HEK293 (cell line): ENCODE data around the gene ITSN1.

ENCODE experiments used
- CTCF ChIA-PET: fragments of 350-600 bp; formaldehyde crosslinking; extraction: SDS; loops from one replicate; lab custom pipeline; 2021; ENCODE audit warnings: antibody characterized with exemption; lab: Yijun Ruan, JAX
- POLR2A ChIA-PET: fragments of 300-600 bp; formaldehyde crosslinking; extraction: SDS; loops from one replicate; lab custom pipeline; 2020; ENCODE audit warnings: antibody characterized with exemption, inconsistent platforms; lab: Yijun Ruan, JAX
- H3K27ac ChIP-seq: fragments of 200-500 bp; sonication (Bioruptor generic); 2 replicates; pipeline ENCODE4 v1.5.1; 2014; ENCODE audit warnings: low read depth, low read length, control low read depth, inconsistent platforms; ENCODE audit errors: extremely low read depth
- H3K36me3 ChIP-seq, 2 experiments: fragments of 200-500 bp in 1 of 2; sonication (Bioruptor generic) in 1 of 2; 1 replicate in 1 of 2; 2 replicates in 1 of 2; pipeline ENCODE4 v1.5.1; 2014 to 2017; ENCODE audit warnings: inconsistent platforms in 2 of 2, low read length in 2 of 2; ENCODE audit not compliant: control insufficient read depth in 2 of 2, insufficient read depth in 1 of 2
- H3K4me1 ChIP-seq: fragments of 200-500 bp; sonication (Bioruptor generic); 2 replicates; pipeline ENCODE4 v1.5.1; 2014; ENCODE audit warnings: mild to moderate bottlenecking, low read length, inconsistent platforms; ENCODE audit not compliant: control insufficient read depth, insufficient read depth
- H3K4me3 ChIP-seq: 2 replicates; pipeline ENCODE4 v1.5.1; 2011; ENCODE audit warnings: low read depth, mild to moderate bottlenecking, control low read depth, low read length, moderate library complexity
- H3K9me3 ChIP-seq: fragments of 200-500 bp; sonication (Bioruptor generic); 2 replicates; pipeline ENCODE4 v1.5.1; 2014; ENCODE audit warnings: low read depth, low read length, inconsistent platforms; ENCODE audit not compliant: control insufficient read depth, insufficient read depth
- KLF9 ChIP-seq: fragments of 450-650 bp; formaldehyde crosslinking; IDR thresholded peaks from 2 replicates; pipeline ENCODE4 v1.5.1; 2016; ENCODE audit warnings: missing biosample characterization, missing genetic modification characterization, low read depth
- OSR2 ChIP-seq: fragments of 450-650 bp; formaldehyde crosslinking; IDR thresholded peaks from 2 replicates; pipeline ENCODE4 v1.5.1; 2016; ENCODE audit warnings: missing biosample characterization, missing genetic modification characterization
- REPIN1 ChIP-seq: fragments of 450-650 bp; formaldehyde crosslinking; IDR thresholded peaks from 2 replicates; pipeline ENCODE4 v1.5.1; 2017; ENCODE audit warnings: missing biosample characterization, missing genetic modification characterization, low read depth
- SETDB1 ChIP-seq: IDR thresholded peaks from one replicate; pipeline ENCODE4 v1.6.1; 2017; ENCODE audit warnings: mild to moderate bottlenecking, low read length, moderate library complexity, mixed read lengths; ENCODE audit not compliant: insufficient read length
- ZBTB8A ChIP-seq: fragments of 450-650 bp; formaldehyde crosslinking; IDR thresholded peaks from 2 replicates; pipeline ENCODE4 v1.5.1; 2016; ENCODE audit warnings: missing biosample characterization, missing genetic modification characterization
- ZFP37 ChIP-seq: fragments of 450-650 bp; formaldehyde crosslinking; IDR thresholded peaks from 2 replicates; pipeline ENCODE4 v1.5.1; 2016; ENCODE audit warnings: missing biosample characterization, missing genetic modification characterization
- ZFP69B ChIP-seq: fragments of 450-650 bp; formaldehyde crosslinking; IDR thresholded peaks from 2 replicates; pipeline ENCODE4 v1.5.1; 2016; ENCODE audit warnings: missing biosample characterization, missing genetic modification characterization
- ZNF121 ChIP-seq: fragments of 450-650 bp; formaldehyde crosslinking; IDR thresholded peaks from 2 replicates; pipeline ENCODE4 v1.5.1; 2016; ENCODE audit warnings: missing biosample characterization, missing genetic modification characterization
- ZNF155 ChIP-seq: fragments of 450-650 bp; formaldehyde crosslinking; IDR thresholded peaks from 2 replicates; pipeline ENCODE4 v1.5.1; 2016; ENCODE audit warnings: missing biosample characterization, missing genetic modification characterization
- ZNF16 ChIP-seq: fragments of 450-650 bp; formaldehyde crosslinking; IDR thresholded peaks from 2 replicates; pipeline ENCODE4 v1.5.1; 2016; ENCODE audit warnings: low read depth, missing biosample characterization, missing genetic modification characterization
- ZNF174 ChIP-seq: fragments of 450-650 bp; formaldehyde crosslinking; IDR thresholded peaks from 2 replicates; pipeline ENCODE4 v1.5.0; 2017; ENCODE audit warnings: missing biosample characterization, mild to moderate bottlenecking, missing genetic modification characterization
- ZNF23 ChIP-seq: fragments of 450-650 bp; formaldehyde crosslinking; IDR thresholded peaks from 2 replicates; pipeline ENCODE4 v1.5.1; 2016; ENCODE audit warnings: missing biosample characterization, missing genetic modification characterization, borderline replicate concordance
- ZNF274 ChIP-seq, 2 experiments: fragments of 200-500 bp in 1 of 2; fragments of 450-650 bp in 1 of 2; sonication (Bioruptor generic) in 1 of 2; formaldehyde crosslinking in 1 of 2; IDR thresholded peaks; 2 replicates each; pipeline versions ENCODE4 v1.5.1 to v1.6.1; 2014 to 2016; ENCODE audit warnings: borderline replicate concordance in 1 of 2, inconsistent platforms in 1 of 2, low read length in 1 of 2, missing biosample characterization in 1 of 2, missing genetic modification characterization in 1 of 2
- ZNF335 ChIP-seq: fragments of 450-650 bp; formaldehyde crosslinking; conservative IDR thresholded peaks from 2 replicates; pipeline ENCODE4 v1.5.1; 2016; ENCODE audit warnings: missing biosample characterization, missing genetic modification characterization
- ZNF544 ChIP-seq: fragments of 450-650 bp; formaldehyde crosslinking; IDR thresholded peaks from 2 replicates; pipeline ENCODE4 v1.5.0; 2017; ENCODE audit warnings: missing biosample characterization, missing genetic modification characterization
- ZNF555 ChIP-seq: fragments of 450-650 bp; formaldehyde crosslinking; conservative IDR thresholded peaks from 2 replicates; pipeline ENCODE4 v1.5.1; 2017; ENCODE audit warnings: missing biosample characterization, mild to moderate bottlenecking, missing genetic modification characterization, inconsistent platforms
- ZNF571 ChIP-seq: fragments of 450-650 bp; formaldehyde crosslinking; IDR thresholded peaks from 2 replicates; pipeline ENCODE4 v1.5.0; 2017; ENCODE audit warnings: missing biosample characterization, missing genetic modification characterization
- ZNF660 ChIP-seq: fragments of 450-650 bp; IDR thresholded peaks from 2 replicates; pipeline ENCODE4 v1.5.1; 2018; ENCODE audit warnings: missing biosample characterization, mild to moderate bottlenecking, missing genetic modification characterization
- ZNF677 ChIP-seq: fragments of 450-650 bp; IDR thresholded peaks from 2 replicates; pipeline ENCODE4 v1.5.0; 2018; ENCODE audit warnings: missing biosample characterization, mild to moderate bottlenecking, missing genetic modification characterization, moderate library complexity
- ZNF843 ChIP-seq: fragments of 450-650 bp; formaldehyde crosslinking; IDR thresholded peaks from 2 replicates; pipeline ENCODE4 v1.5.1; 2016; ENCODE audit warnings: missing biosample characterization, missing genetic modification characterization
- TF ChIP-seq, protein P1 (sequence below): fragments of 450-650 bp; formaldehyde crosslinking; IDR thresholded peaks from 2 replicates; pipeline ENCODE4 v1.5.1; 2017; ENCODE audit warnings: missing biosample characterization, missing genetic modification characterization
- TF ChIP-seq, protein P2 (sequence below): fragments of 450-650 bp; formaldehyde crosslinking; IDR thresholded peaks from 2 replicates; pipeline ENCODE4 v1.5.0; 2017; ENCODE audit warnings: missing biosample characterization, missing genetic modification characterization, borderline replicate concordance
- TF ChIP-seq, protein P3 (sequence below): sonication (generic); formaldehyde crosslinking; IDR thresholded peaks from 2 replicates; pipeline ENCODE4 v1.8.1; 2022; ENCODE audit warnings: mild to moderate bottlenecking, moderate library complexity, missing genetic modification reagents
- TF ChIP-seq, protein P4 (sequence below): fragments of 450-650 bp; formaldehyde crosslinking; IDR thresholded peaks from 2 replicates; pipeline ENCODE4 v1.5.1; 2016; ENCODE audit warnings: missing biosample characterization, missing genetic modification characterization
- TF ChIP-seq, protein P5 (sequence below): fragments of 450-650 bp; formaldehyde crosslinking; IDR thresholded peaks from 2 replicates; pipeline ENCODE4 v1.5.1; 2017; ENCODE audit warnings: missing biosample characterization, missing genetic modification characterization
- TF ChIP-seq, protein P6 (sequence below): fragments of 450-650 bp; formaldehyde crosslinking; IDR thresholded peaks from 2 replicates; pipeline ENCODE4 v1.5.1; 2016; ENCODE audit warnings: missing biosample characterization, missing genetic modification characterization

ITSN1 gene

DNA sequence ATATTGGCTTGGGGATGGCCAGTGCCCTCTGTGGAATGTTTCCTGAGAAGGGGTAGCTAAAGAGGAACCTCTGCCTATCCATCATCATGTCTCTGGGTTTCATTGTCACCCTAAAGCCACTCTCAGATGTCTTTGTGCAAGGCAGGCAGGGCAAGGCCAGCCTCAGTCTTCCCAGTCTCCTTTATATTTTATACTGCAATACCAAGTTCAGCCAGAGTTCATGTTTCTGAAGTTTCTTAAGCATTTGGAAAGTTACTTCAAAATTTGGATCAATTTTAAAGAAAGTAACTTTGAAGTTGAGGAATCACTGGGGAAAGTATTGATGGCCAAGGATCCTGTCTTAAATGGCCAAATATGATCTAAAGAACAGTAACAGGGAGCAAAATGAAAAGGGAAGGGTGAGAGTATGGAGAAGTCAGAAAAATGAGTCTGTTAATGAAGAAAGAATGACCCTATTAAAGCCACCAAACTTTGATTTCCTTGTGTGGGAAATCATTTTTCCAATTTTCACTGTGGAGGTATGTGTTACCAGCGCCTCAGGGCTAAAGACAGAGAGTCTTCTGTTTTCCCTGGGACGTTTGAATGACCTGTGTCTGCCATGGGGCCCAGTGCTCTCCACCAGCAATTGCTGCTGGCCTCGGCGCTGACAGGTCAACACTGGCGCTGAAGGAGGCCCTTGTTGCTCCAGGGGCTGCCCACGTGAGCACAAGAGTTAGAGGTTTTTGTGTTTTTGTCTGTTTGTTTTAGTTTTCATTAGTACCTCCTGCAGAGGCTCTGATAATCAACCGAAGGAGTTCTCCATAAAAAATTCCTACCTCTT lies 179.4 kb downstream of the ITSN1 start:
- CTCF ChIA-PET, result interaction anchor here (0.7 to 0.9 kb wide), 2 partner anchors 88 to 215 kb away, joined by 3 to 4 read pairs; no protein-coding TSS in a partner anchor
- H3K36me3 ChIP-seq, result peaks cover under 1 to 5% of the 10 kb centered on the region in 2 experiments; a peak in 2 of 3 replicates
- no peak overlapping the region for H3K4me3 ChIP-seq
- peak overlapping the region; percentile 36 for H3K27ac ChIP-seq
- H3K4me1 ChIP-seq, result peaks cover 44% of the 10 kb centered on the region
- POLR2A ChIA-PET, result no interaction called here
- no peaks in the 10 kb centered on the region for H3K9me3 ChIP-seq
- no peak for TF ChIP-seq ZNF544
- TF ChIP-seq, protein P1, sequence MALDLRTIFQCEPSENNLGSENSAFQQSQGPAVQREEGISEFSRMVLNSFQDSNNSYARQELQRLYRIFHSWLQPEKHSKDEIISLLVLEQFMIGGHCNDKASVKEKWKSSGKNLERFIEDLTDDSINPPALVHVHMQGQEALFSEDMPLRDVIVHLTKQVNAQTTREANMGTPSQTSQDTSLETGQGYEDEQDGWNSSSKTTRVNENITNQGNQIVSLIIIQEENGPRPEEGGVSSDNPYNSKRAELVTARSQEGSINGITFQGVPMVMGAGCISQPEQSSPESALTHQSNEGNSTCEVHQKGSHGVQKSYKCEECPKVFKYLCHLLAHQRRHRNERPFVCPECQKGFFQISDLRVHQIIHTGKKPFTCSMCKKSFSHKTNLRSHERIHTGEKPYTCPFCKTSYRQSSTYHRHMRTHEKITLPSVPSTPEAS (tag by site-specific recombination), result no peak
- no peak for TF ChIP-seq ZNF677 (tag by site-specific recombination)
- TF ChIP-seq ZNF660 (tag by site-specific recombination), result no peak
- TF ChIP-seq, protein P2, sequence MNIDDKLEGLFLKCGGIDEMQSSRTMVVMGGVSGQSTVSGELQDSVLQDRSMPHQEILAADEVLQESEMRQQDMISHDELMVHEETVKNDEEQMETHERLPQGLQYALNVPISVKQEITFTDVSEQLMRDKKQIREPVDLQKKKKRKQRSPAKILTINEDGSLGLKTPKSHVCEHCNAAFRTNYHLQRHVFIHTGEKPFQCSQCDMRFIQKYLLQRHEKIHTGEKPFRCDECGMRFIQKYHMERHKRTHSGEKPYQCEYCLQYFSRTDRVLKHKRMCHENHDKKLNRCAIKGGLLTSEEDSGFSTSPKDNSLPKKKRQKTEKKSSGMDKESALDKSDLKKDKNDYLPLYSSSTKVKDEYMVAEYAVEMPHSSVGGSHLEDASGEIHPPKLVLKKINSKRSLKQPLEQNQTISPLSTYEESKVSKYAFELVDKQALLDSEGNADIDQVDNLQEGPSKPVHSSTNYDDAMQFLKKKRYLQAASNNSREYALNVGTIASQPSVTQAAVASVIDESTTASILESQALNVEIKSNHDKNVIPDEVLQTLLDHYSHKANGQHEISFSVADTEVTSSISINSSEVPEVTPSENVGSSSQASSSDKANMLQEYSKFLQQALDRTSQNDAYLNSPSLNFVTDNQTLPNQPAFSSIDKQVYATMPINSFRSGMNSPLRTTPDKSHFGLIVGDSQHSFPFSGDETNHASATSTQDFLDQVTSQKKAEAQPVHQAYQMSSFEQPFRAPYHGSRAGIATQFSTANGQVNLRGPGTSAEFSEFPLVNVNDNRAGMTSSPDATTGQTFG (tag by site-specific recombination), result no peak
- TF ChIP-seq ZNF174 (tag by site-specific recombination), result no peak
- TF ChIP-seq ZNF843 (tag by site-specific recombination), result no peak
- TF ChIP-seq ZNF335, result no peak; the same call in none of the 2 replicates
- no peak for TF ChIP-seq ZNF571
- TF ChIP-seq ZNF274 (IDR thresholded peaks at IDR 0.05; ENCODE audit: low read length), result no peak
- no peak for TF ChIP-seq ZNF274 (tag by site-specific recombination; IDR thresholded peaks at IDR 0.05; ENCODE audit: borderline replicate concordance)
- TF ChIP-seq, protein P3, sequence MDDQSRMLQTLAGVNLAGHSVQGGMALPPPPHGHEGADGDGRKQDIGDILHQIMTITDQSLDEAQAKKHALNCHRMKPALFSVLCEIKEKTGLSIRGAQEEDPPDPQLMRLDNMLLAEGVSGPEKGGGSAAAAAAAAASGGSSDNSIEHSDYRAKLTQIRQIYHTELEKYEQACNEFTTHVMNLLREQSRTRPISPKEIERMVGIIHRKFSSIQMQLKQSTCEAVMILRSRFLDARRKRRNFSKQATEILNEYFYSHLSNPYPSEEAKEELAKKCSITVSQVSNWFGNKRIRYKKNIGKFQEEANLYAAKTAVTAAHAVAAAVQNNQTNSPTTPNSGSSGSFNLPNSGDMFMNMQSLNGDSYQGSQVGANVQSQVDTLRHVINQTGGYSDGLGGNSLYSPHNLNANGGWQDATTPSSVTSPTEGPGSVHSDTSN, result no peak
- TF ChIP-seq ZNF121 (tag by site-specific recombination), result no peak
- no peak for TF ChIP-seq REPIN1
- no peak for TF ChIP-seq SETDB1
- TF ChIP-seq ZNF155 (tag by site-specific recombination), result no peak
- TF ChIP-seq ZFP69B (tag by site-specific recombination), result no peak
- no peak for TF ChIP-seq ZBTB8A (tag by site-specific recombination)
- no peak for TF ChIP-seq ZNF555 (tag by site-specific recombination)
- peak; percentile 44; the same call in 1 of the 2 replicates for TF ChIP-seq OSR2 (tag by site-specific recombination)
- no peak for TF ChIP-seq ZFP37 (tag by site-specific recombination)
- TF ChIP-seq, protein P4, sequence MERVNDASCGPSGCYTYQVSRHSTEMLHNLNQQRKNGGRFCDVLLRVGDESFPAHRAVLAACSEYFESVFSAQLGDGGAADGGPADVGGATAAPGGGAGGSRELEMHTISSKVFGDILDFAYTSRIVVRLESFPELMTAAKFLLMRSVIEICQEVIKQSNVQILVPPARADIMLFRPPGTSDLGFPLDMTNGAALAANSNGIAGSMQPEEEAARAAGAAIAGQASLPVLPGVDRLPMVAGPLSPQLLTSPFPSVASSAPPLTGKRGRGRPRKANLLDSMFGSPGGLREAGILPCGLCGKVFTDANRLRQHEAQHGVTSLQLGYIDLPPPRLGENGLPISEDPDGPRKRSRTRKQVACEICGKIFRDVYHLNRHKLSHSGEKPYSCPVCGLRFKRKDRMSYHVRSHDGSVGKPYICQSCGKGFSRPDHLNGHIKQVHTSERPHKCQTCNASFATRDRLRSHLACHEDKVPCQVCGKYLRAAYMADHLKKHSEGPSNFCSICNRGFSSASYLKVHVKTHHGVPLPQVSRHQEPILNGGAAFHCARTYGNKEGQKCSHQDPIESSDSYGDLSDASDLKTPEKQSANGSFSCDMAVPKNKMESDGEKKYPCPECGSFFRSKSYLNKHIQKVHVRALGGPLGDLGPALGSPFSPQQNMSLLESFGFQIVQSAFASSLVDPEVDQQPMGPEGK (tag by site-specific recombination), result no peak
- TF ChIP-seq, protein P5, sequence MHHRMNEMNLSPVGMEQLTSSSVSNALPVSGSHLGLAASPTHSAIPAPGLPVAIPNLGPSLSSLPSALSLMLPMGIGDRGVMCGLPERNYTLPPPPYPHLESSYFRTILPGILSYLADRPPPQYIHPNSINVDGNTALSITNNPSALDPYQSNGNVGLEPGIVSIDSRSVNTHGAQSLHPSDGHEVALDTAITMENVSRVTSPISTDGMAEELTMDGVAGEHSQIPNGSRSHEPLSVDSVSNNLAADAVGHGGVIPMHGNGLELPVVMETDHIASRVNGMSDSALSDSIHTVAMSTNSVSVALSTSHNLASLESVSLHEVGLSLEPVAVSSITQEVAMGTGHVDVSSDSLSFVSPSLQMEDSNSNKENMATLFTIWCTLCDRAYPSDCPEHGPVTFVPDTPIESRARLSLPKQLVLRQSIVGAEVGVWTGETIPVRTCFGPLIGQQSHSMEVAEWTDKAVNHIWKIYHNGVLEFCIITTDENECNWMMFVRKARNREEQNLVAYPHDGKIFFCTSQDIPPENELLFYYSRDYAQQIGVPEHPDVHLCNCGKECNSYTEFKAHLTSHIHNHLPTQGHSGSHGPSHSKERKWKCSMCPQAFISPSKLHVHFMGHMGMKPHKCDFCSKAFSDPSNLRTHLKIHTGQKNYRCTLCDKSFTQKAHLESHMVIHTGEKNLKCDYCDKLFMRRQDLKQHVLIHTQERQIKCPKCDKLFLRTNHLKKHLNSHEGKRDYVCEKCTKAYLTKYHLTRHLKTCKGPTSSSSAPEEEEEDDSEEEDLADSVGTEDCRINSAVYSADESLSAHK (tag by site-specific recombination), result no peak
- TF ChIP-seq, protein P6, sequence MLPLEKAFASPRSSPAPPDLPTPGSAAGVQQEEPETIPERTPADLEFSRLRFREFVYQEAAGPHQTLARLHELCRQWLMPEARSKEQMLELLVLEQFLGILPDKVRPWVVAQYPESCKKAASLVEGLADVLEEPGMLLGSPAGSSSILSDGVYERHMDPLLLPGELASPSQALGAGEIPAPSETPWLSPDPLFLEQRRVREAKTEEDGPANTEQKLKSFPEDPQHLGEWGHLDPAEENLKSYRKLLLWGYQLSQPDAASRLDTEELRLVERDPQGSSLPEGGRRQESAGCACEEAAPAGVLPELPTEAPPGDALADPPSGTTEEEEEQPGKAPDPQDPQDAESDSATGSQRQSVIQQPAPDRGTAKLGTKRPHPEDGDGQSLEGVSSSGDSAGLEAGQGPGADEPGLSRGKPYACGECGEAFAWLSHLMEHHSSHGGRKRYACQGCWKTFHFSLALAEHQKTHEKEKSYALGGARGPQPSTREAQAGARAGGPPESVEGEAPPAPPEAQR, result no peak
- TF ChIP-seq ZNF23 (tag by site-specific recombination), result no peak
- no peak for TF ChIP-seq ZNF16
- no peak for TF ChIP-seq KLF9
